NCI-H2107 treated with DMSO at 0.1 percent for 48 hours (cell line): ENCODE results near the gene TCEAL2.
"Not testable (repeated sequence)": the region's sequence is repeated elsewhere in the genome, so short reads cannot be mapped to it uniquely, and the experiment has no call there.

Experiments
- DNase-seq: peaks from one replicate; lab custom pipeline; 2025; ENCODE audit not compliant: unreplicated experiment; lab: John Stamatoyannopoulos, UW

The TCEAL2 gene

DNA sequence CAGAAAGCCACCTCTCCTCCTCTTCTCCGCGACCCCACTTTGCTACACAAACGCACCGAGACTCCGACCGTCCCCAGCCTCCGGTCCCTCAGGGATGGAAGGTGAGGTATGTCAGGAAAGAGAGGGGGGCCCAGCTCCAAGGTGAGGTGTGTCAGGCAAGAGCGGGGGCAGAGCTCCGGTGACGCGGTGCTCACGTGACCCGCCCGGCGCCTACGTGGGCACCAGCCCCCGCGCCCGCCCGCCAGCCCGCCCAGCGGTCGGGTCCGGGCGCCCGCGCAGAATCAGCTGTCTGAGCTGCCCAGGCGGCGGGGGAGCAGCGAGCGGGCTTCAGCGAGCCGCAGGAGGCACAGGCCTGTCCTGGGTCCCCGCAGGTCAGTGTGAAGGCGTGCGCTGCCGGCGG, at the start of gene TCEAL2:
Gene TCEAL2, plus strand, starts transcription at position 244 of the 400 bp plus-strand sequence. CDS start 1,152 bp downstream, outside the sequence.
- peak; percentile 8 for DNase-seq

DNA sequence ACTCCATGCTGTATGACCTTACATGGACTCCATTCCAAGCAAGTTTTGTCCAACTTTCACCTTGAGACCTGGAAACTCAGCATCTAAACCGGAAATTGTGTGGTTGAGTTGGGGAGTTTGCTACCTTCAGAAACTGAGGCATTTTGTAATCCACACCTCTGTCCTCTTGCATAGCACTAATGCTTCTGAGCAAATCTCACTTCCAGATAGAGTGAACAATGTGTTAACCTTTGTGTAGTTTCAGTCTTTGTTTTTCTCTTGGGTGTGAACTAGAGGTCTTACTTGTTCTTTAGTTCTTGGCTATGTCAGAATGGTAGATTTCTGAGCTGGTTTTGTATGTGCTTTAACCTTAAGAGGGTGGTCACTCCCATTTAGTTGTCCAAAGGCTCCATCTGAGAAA, 48.1 kb upstream of the TCEAL2 start:
- DNase-seq = no peak

- DNase-seq = peak; percentile 18
These were observed 39.8 kb upstream of the TCEAL2 start for GRCh38 chrX:102085706-102086105.

DNA sequence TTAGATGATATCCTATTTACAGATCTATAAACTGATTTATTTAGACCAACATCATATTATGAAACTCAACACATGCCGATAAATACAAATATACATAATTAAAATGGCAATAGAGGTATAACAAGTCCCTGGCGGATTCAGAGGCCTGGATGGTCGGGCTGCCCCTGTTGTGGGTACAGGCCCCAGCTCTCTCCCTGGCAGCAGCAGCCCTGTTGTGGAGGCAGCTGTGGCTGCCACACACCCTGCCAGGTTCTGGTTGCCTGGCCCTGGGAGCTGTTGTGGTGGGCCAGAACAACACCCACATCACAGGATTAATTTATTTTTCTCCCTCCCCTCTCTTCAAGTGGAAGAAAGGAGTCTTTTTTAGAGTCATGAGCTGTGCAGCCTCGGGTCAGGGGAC, 12.1 kb upstream of the TCEAL2 start:
- no peak for DNase-seq

DNA sequence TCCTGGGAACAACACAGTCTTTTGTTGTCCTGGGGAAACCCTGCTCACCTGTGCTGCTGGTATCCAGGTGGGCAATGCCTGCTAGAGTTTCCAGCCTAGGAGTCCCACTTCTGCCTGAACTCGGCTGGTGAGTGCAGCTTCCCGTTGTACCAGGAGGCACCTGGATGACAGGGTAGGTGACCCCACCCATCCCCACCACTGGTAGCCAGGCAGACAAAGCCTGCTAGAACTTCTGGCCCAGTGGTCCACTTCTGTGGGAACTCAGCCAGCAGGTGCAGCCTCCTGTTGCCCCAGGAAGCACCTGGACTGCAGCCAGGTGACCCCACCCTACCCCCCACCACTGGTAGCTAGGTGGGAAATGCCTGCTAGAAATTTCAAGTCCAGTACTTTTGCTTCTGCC, 9.7 kb upstream of the TCEAL2 start:
- no peak for DNase-seq

GRCh38 chrX:102125014-102125413, 465 bp upstream of the TCEAL2 start:
- DNase-seq = not testable (repeated sequence)

DNA sequence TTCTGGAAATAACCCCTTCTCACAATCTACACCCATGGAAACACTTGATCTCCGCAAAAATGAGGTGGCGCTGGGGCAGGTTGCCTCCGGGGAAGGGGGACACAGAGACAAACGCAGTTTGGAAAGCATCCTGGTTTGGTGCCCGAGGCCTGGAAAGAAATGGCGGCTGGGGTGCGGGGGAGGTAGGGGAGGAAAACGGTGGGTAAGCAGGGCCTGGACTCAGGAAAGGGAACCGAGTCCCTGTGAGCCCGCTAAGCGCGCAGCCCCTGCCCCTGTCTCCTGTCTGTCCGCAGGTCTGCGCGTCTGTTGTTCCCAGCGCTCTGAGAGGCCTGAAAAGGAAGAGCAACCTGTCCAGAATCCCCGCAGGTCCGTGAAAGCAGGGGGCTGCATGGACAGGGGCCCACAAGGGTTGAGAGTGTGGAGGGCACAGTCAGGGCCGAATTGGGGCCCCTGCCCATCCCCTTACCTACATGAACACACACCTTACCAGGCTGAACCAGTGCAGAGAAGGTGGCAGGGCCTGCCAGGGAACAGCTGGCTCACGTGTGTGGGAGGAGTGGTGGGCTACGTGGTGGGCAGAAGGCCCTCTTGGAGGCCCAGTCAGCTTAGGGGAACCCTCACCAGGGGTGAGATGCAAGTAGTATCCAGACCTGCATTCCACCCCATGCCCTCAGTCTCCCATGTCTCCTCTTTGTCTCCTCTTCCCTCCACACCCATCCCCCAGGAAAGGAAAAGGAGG, 770 bp downstream of the TCEAL2 start:
- DNase-seq = not testable (repeated sequence)

DNA sequence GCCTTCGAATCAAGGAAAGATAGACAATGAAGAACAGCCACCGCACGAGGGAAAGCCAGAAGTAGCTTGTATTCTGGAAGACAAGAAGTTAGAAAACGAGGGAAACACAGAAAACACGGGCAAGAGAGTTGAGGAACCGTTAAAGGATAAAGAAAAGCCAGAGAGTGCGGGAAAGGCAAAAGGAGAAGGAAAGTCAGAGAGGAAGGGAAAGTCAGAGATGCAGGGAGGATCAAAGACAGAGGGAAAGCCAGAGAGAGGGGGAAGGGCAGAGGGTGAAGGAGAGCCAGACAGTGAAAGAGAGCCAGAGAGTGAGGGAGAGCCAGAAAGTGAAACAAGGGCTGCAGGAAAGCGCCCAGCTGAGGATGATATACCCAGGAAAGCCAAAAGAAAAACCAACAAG, 1.4 kb downstream of the TCEAL2 start:
- no peak for DNase-seq

GRCh38 chrX:102129473-102129872, 4.0 kb downstream of the TCEAL2 start:
- no peak for DNase-seq

DNA sequence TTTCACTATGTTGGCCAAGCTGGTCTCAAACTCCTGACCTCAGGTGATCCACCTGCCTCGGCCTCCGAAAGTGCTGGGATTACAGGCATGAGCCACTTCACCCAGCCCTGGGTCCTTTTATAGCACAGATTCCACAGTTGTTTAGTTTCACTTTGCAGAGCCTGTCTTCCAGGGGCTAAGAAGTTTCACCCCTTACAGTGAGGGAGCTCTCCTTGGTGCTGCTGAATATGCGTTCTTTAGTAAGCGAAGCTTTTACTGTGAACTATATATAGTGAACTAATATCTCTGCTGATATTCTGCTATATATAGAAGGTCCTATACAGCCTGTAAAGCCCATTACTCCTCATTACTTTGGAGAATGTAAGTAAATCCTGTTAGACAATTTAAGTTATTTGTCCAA, 12.6 kb downstream of the TCEAL2 start:
- no peak for DNase-seq

- not testable (repeated sequence) for DNase-seq
These were observed 15.4 kb downstream of the TCEAL2 start for GRCh38 chrX:102140876-102141275.

DNA sequence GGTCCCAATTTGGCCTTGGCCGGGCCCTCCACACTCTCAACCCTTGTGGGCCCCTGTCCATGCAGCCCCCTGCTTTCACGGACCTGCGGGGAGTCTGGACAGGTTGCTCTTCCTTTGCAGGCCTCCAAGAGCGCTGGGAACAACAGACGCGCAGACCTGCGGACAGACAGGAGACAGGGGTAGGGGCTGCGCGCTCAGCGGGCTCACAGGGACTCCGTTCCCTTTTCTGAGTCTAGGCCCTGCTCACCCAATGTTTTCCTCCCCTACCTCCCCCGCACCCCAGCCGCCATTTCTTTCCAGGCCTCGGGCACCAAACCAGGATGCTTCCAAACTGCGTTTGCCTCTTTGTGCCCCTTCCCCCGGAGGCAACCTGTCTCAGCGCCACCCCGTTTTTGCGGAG, 16.2 kb downstream of the TCEAL2 start:
- not testable (repeated sequence) for DNase-seq

GRCh38 chrX:102142274-102142673, 16.8 kb downstream of the TCEAL2 start, which contains the start of gene TCEAL6:
TSS of gene TCEAL6 (minus strand) at chrX:102142481.
- not testable (repeated sequence) for DNase-seq

DNA sequence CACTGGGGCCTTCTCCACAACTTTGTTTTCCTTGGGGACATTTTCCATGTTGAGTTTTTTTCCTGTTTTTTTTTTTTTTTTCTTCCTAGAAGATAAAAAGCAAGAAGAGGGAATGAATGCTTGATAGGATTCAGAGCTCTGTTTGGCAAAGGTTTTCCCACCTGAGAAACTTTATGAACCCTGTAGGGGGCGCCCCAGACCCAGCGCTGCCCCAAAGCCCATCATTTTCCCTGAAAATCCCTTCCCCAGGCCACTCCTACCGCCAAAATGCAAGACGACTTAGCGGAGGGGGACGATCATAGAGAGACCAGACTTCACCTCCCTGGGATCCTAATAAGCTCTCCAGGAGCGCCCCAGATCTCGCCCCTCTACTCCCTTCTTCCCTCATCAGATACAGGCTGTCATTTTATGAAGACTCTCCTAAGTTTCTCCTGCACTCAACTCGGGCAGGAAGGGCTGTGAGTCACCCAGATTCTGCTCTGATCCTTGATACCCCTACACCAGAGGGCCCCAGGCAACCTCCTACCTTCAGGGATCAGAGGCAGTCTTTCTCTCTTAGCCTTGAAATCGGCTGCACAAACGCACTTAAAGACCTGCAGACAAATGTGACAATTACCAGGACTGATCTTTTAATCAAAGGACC, 28.9 kb downstream of the TCEAL2 start:
- peak; percentile 25 for DNase-seq

- DNase-seq = peak; percentile 9
These were observed 29.7 kb downstream of the TCEAL2 start for GRCh38 chrX:102154900-102155805.

DNA sequence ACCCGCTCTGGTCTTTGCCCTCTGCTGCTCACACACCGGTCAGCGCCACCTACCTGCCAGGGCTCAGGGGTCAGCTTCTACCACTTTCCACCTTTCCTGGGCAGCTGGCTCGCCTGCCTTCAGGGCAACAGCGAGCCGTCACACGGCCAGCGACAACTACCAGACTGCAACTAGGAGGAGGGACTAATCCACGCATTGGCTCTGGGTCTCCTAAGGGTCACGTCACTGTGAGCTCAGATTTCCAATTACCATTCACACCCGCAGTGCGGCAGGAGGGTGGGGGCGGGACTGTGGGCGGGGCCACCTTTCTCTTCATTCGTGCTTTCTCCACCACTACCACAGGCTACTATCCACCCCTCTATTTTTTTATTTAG, 30.3 kb downstream of the TCEAL2 start, which contains the start of gene BEX5:
Gene BEX5, minus strand, starts transcription at position 172 of the 374 bp plus-strand sequence. CDS start 1,712 bp downstream, outside the sequence.
- DNase-seq = peak; percentile 94
